Smooth muscle cell (in vitro differentiated cells): ENCODE results near the gene HAUS3. TPM values are rescaled to one million over a fixed set of nuclear protein-coding genes. Genes with fewer than 3 reads are reported as not detected.

Experiments used
- DNase-seq: peaks from one replicate; lab custom pipeline; 2025; ENCODE audit not compliant: unreplicated experiment; lab: John Stamatoyannopoulos, UW
- H2AFZ ChIP-seq: fragments of 200-600 bp; sonication (generic); 2 replicates; pipeline ENCODE4 v1.6.0; 2016; ENCODE audit warnings: antibody characterized with exemption, low read depth, mild to moderate bottlenecking
- H3F3A ChIP-seq: fragments of 200-600 bp; sonication (generic); 2 replicates; pipeline ENCODE4 v1.6.0; 2017; ENCODE audit warnings: antibody characterized with exemption, low read depth
- H3K27ac ChIP-seq: fragments of 200-600 bp; sonication (generic); 2 replicates; pipeline ENCODE4 v1.5.1; 2016; ENCODE audit warnings: low read depth, mild to moderate bottlenecking
- H3K27me3 ChIP-seq: fragments of 200-600 bp; sonication (generic); 2 replicates; pipeline ENCODE4 v1.6.1; 2016; ENCODE audit warnings: low read depth, mild to moderate bottlenecking
- H3K36me3 ChIP-seq: fragments of 200-600 bp; sonication (generic); 2 replicates; pipeline ENCODE4 v1.5.1; 2016; ENCODE audit warnings: low read depth
- H3K4me1 ChIP-seq: fragments of 200-600 bp; sonication (generic); 2 replicates; pipeline ENCODE4 v1.5.1; 2016; ENCODE audit warnings: low read depth
- H3K4me2 ChIP-seq: fragments of 200-600 bp; sonication (generic); 2 replicates; pipeline ENCODE4 v1.6.0; 2016; ENCODE audit warnings: mild to moderate bottlenecking
- H3K4me3 ChIP-seq: fragments of 200-600 bp; sonication (generic); 2 replicates; pipeline ENCODE4 v1.5.1; 2016; ENCODE audit warnings: mild to moderate bottlenecking
- H3K79me2 ChIP-seq: fragments of 200-600 bp; sonication (generic); 2 replicates; pipeline ENCODE4 v1.6.0; 2016; ENCODE audit warnings: low read depth, mild to moderate bottlenecking
- H3K9ac ChIP-seq: fragments of 200-600 bp; sonication (generic); 2 replicates; pipeline ENCODE4 v1.6.0; 2016; ENCODE audit warnings: low read depth
- H3K9me3 ChIP-seq: fragments of 200-600 bp; sonication (generic); replicated peaks from 2 replicates; pipeline ENCODE4 v1.5.1; 2016; ENCODE audit warnings: low read depth
- H4K20me1 ChIP-seq: fragments of 200-600 bp; sonication (generic); 2 replicates; pipeline ENCODE4 v1.6.0; 2016; ENCODE audit warnings: low read depth
- WGBS: methylation state at CpG from one replicate; pipeline ENCODE4 v1.1.7; 2016; ENCODE audit warnings: low lambda C conversion rate; 5-methylcytosine and 5-hydroxymethylcytosine counted together
- polyA plus RNA-seq: library from polyadenylated mRNA; unstranded; fragments of >200 nt; fragmentation: Nextera tagmentation; extraction: Ambion mirVana; gene quantifications from 2 replicates; pipeline ENCODE4 v1.2.1, GENCODE V29; 2016
- total RNA-seq: library from RNA; depleted of rRNA; stranded (reverse); fragments of >200 nt; gene quantifications from 2 replicates; pipeline ENCODE4 v1.2.3, GENCODE V29; 2014
- TF ChIP-seq, protein P1 (sequence below): fragments of 200-600 bp; sonication (generic); IDR thresholded peaks from 2 replicates; pipeline ENCODE4 v1.5.1; 2017; ENCODE audit warnings: borderline replicate concordance, mild to moderate bottlenecking, antibody characterized with exemption; ENCODE audit not compliant: insufficient read depth, poor library complexity, severe bottlenecking

Gene HAUS3
- total and polyA plus RNA-seq, 2 experiments from 2014 or later = 13.4 to 16.2 TPM

DNA sequence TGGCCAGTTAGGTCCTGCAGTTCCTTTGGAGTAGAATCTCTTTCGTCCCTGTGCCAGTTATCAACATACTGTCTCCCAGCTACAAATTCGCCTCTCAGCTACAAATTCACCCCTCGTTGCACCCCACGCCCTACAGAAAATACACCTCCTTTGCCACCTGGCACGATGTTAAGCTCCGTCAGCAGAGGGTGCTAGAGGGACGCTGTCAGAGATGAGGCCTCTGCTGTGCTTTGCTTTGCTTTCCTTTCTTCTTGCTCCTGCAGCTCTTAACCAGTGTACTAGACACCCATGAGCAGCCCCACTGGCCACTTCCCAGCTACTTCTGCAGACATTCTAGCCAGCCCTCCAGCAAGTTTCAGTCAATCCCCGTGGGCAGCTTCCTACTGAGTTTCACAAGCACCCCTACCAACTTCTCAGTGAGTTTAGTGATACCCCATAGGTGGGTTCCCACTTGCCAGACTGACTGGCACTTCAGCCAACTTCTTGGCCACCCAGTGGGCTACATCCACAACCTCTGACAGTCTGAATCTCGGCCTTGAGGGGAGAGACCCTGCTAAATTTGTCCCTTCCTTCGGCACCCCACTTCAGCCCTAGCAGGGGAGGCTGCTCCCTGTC, 21.8 kb downstream of the HAUS3 start:
- peaks cover 11% of the 10 kb centered on the region for H4K20me1 ChIP-seq
- H3K4me3 ChIP-seq = no peak overlapping the region
- H2AFZ ChIP-seq = no peak overlapping the region
- no peaks in the 10 kb centered on the region for H3K4me1 ChIP-seq
- H3K36me3 ChIP-seq = no peaks in the 10 kb centered on the region
- H3K4me2 ChIP-seq = peak overlapping the region; percentile 25
- no peak overlapping the region for H3K9ac ChIP-seq
- TF ChIP-seq, protein P1, sequence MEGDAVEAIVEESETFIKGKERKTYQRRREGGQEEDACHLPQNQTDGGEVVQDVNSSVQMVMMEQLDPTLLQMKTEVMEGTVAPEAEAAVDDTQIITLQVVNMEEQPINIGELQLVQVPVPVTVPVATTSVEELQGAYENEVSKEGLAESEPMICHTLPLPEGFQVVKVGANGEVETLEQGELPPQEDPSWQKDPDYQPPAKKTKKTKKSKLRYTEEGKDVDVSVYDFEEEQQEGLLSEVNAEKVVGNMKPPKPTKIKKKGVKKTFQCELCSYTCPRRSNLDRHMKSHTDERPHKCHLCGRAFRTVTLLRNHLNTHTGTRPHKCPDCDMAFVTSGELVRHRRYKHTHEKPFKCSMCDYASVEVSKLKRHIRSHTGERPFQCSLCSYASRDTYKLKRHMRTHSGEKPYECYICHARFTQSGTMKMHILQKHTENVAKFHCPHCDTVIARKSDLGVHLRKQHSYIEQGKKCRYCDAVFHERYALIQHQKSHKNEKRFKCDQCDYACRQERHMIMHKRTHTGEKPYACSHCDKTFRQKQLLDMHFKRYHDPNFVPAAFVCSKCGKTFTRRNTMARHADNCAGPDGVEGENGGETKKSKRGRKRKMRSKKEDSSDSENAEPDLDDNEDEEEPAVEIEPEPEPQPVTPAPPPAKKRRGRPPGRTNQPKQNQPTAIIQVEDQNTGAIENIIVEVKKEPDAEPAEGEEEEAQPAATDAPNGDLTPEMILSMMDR = peak; percentile 84
- H3K27ac ChIP-seq = no peak overlapping the region
- peaks cover 3% of the 10 kb centered on the region for H3F3A ChIP-seq
- WGBS = 20% methylated on average over 10 of the region's 10 CpGs
- no peaks in the 10 kb centered on the region for H3K9me3 ChIP-seq
- DNase-seq = peak; percentile 25
- no peaks in the 10 kb centered on the region for H3K79me2 ChIP-seq
- no peaks in the 10 kb centered on the region for H3K27me3 ChIP-seq

DNA sequence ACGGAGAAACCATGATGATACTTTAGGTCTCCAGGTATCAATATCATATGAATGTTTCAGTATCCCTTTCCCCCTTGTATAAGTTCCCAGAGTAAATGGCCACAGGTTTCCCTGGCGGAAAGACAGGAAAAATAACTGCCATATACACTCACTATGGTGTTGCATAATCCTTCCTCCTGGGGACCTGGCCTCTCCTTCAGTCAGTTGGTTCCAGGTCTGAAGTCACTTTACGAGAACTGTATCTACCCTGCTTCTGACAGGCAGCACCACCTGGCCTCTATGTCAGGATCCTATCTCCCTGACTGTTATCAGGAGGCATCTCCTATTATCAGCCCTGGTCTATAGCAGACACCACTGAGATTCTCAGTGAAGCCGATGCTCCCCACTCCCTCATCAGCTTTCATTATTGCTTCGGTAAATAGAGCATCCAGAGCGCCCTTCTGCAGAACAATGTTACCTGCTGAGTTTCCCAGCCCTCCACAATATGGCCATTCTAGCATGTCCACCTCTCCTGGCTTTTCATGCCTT, 22.6 kb downstream of the HAUS3 start:
- H3K36me3 ChIP-seq = no peaks in the 10 kb centered on the region
- DNase-seq = no peak
- no peak overlapping the region for H2AFZ ChIP-seq

DNA sequence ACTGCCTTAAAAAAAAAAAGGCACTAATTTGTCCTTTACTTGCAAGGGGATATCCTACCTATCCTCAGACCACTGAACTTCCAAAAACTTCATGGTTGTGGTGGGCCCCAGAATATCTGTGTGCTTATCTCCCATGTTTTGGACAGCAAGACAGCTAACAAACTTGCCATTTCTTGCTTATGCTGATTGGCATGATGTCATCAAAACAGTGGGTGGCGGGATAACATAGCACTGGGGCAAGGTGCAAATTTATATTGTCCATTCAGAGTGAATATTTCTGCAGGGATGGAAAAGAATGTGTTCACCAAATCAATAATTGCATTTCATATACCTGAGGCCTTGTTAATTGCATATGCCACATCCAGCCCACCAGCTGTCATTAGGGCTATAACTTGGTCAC, 23.5 kb downstream of the HAUS3 start:
- Histone ChIP-seq H3F3A (peaks cover 3% of the 10 kb centered on the region), H3K79me2 (no peaks in the 10 kb centered on the region), H3K9me3 (no peaks in the 10 kb centered on the region), H3K9ac (no peak overlapping the region), H3K4me1 (no peaks in the 10 kb centered on the region), H3K4me2 (no peak overlapping the region), H4K20me1 (peaks cover 11% of the 10 kb centered on the region), H3K4me3 (no peak overlapping the region), H2AFZ (no peak overlapping the region), H3K27ac (no peak overlapping the region), H3K27me3 (peaks cover 5% of the 10 kb centered on the region), H3K36me3 (no peaks in the 10 kb centered on the region)
- DNase-seq = no peak
- 84% methylated on average over 1 of the region's 1 CpG for WGBS
- TF ChIP-seq, protein P1 = no peak

More for the DNA sequence above, 22.6 kb downstream of the HAUS3 start:
- Histone ChIP-seq H3K4me1 (no peaks in the 10 kb centered on the region), H3K27ac (no peak overlapping the region), H3K9ac (no peak overlapping the region), H3K4me2 (no peak overlapping the region), H3K9me3 (no peaks in the 10 kb centered on the region), H3K79me2 (no peaks in the 10 kb centered on the region), H3F3A (peaks cover 3% of the 10 kb centered on the region), H3K27me3 (no peaks in the 10 kb centered on the region), H3K4me3 (no peak overlapping the region), H4K20me1 (peaks cover 11% of the 10 kb centered on the region)
- TF ChIP-seq, protein P1 = no peak
- WGBS = 95% methylated on average over 6 of the region's 6 CpGs

DNA sequence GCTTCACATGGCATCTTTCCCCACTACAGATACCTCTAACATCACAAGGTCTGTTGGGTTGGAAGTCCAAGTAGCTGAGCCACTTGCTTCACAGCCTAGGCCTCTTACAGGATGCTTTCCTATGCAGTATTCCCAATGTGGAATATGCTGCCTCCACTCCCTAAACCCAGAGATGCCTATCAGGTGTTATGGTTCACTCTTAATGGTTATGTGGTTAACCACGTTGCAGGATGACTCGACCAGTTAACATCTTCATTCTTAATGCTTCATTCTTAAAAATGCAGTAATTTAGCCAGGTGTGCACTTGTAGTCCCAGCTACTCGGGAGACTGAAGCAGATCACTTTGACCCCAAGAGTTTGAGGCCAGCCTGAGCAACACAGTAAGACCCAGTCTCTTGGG, 24.2 kb downstream of the HAUS3 start:
- Histone ChIP-seq H3K4me3 (no peak overlapping the region), H3K27ac (no peak overlapping the region), H3K9me3 (no peaks in the 10 kb centered on the region), H3K4me1 (no peaks in the 10 kb centered on the region), H4K20me1 (peaks cover 11% of the 10 kb centered on the region), H3K9ac (no peak overlapping the region), H3K4me2 (no peak overlapping the region), H3K27me3 (peaks cover 7% of the 10 kb centered on the region), H2AFZ (no peak overlapping the region), H3K36me3 (no peaks in the 10 kb centered on the region), H3F3A (peaks cover 3% of the 10 kb centered on the region), H3K79me2 (no peaks in the 10 kb centered on the region)
- WGBS = 50% methylated on average over 3 of the region's 3 CpGs
- TF ChIP-seq, protein P1 = no peak
- no peak for DNase-seq
